MM.1S (cell line): ENCODE results near the gene MLLT11.

Experiments
- DNase-seq: peaks from one replicate; pipeline ENCODE4 v3.0.0-alpha.2; 2015
- H2AFZ ChIP-seq: fragments of 300-600 bp; sonication (generic); 2 replicates; pipeline ENCODE4 v1.6.0; 2016; ENCODE audit warnings: antibody characterized with exemption, low read length
- H3F3A ChIP-seq: fragments of 300-600 bp; sonication (generic); 2 replicates; pipeline ENCODE4 v1.6.1; 2016; ENCODE audit warnings: mild to moderate bottlenecking, antibody characterized with exemption, low read length, moderate library complexity, mixed read lengths; ENCODE audit not compliant: insufficient read depth
- H3K27ac ChIP-seq: fragments of 300-600 bp; sonication (generic); 2 replicates; pipeline ENCODE4 v1.5.1; 2016; ENCODE audit warnings: mild to moderate bottlenecking, low read length
- H3K27me3 ChIP-seq: fragments of 300-600 bp; sonication (generic); replicated peaks from 2 replicates; pipeline ENCODE4 v1.6.0; 2016; ENCODE audit warnings: low read length; ENCODE audit not compliant: insufficient read depth
- H3K36me3 ChIP-seq: fragments of 300-600 bp; sonication (generic); replicated peaks from 2 replicates; pipeline ENCODE4 v1.6.1; 2016; ENCODE audit warnings: mild to moderate bottlenecking, low read length, mixed read lengths; ENCODE audit not compliant: insufficient read depth
- H3K4me1 ChIP-seq: fragments of 300-600 bp; sonication (generic); 2 replicates; pipeline ENCODE4 v1.6.1; 2016; ENCODE audit warnings: low read length, mixed read lengths
- H3K4me2 ChIP-seq: fragments of 300-600 bp; sonication (generic); 2 replicates; pipeline ENCODE4 v1.6.0; 2016; ENCODE audit warnings: low read depth, low read length
- H3K4me3 ChIP-seq: fragments of 300-600 bp; sonication (generic); 2 replicates; pipeline ENCODE4 v1.5.1; 2016; ENCODE audit warnings: low read length, mixed read lengths
- H3K79me2 ChIP-seq: fragments of 300-600 bp; sonication (generic); 2 replicates; pipeline ENCODE4 v1.6.1; 2016; ENCODE audit warnings: mixed run types, low read length, mixed read lengths
- H3K9ac ChIP-seq: fragments of 300-600 bp; sonication (generic); 2 replicates; pipeline ENCODE4 v1.6.1; 2016; ENCODE audit warnings: low read length, mixed read lengths
- H3K9me2 ChIP-seq: fragments of 300-600 bp; sonication (generic); replicated peaks from 2 replicates; pipeline ENCODE4 v1.6.1; 2016; ENCODE audit warnings: mild to moderate bottlenecking, low read length, mixed read lengths; ENCODE audit not compliant: insufficient read depth
- H3K9me3 ChIP-seq: fragments of 300-600 bp; sonication (generic); replicated peaks from 2 replicates; pipeline ENCODE4 v1.6.1; 2016; ENCODE audit warnings: mild to moderate bottlenecking, low read length, mixed read lengths; ENCODE audit not compliant: insufficient read depth
- H4K20me1 ChIP-seq: fragments of 300-600 bp; sonication (generic); 2 replicates; pipeline ENCODE4 v1.6.1; 2016; ENCODE audit warnings: mild to moderate bottlenecking, low read length, moderate library complexity, mixed read lengths; ENCODE audit not compliant: insufficient read depth
- CTCF ChIP-seq: fragments of 300-600 bp; sonication (generic); IDR thresholded peaks from 2 replicates; pipeline ENCODE4 v1.5.1; 2016; ENCODE audit warnings: antibody characterized with exemption, low read length, mixed read lengths
- EZH2 ChIP-seq: fragments of 300-600 bp; sonication (generic); optimal IDR thresholded peaks from 2 replicates; pipeline ENCODE3; 2017; ENCODE audit warnings: low read depth, mild to moderate bottlenecking, antibody characterized with exemption, low read length, mixed read lengths
- EZH2phosphoT487 ChIP-seq: fragments of 300-600 bp; sonication (generic); IDR thresholded peaks from 2 replicates; pipeline ENCODE4 v1.6.1; 2018; ENCODE audit warnings: antibody characterized with exemption, low read length

Gene MLLT11

GRCh38 chr1:151032164-151032563 lies 28.0 kb upstream of the MLLT11 start:
- Histone ChIP-seq H3K9me2 (no peaks in the 10 kb centered on the region), H4K20me1 (no peaks in the 10 kb centered on the region), H3K4me3 (no peak overlapping the region), H3K4me1 (no peaks in the 10 kb centered on the region), H2AFZ (no peak overlapping the region), H3K79me2 (no peaks in the 10 kb centered on the region), H3K36me3 (no peaks in the 10 kb centered on the region; the same call in 1 of the 2 replicates), H3K9ac (no peak overlapping the region), H3F3A (no peaks in the 10 kb centered on the region), H3K27me3 (no peaks in the 10 kb centered on the region), H3K4me2 (no peak overlapping the region), H3K27ac (no peak overlapping the region), H3K9me3 (no peaks in the 10 kb centered on the region)
- TF ChIP-seq EZH2phosphoT487 (no peak), EZH2 (no peak), CTCF (no peak)
- DNase-seq: no peak

- Histone ChIP-seq H3K9me2 (no peaks in the 10 kb centered on the region), H2AFZ (no peak overlapping the region), H3K4me2 (no peak overlapping the region), H3K4me1 (no peaks in the 10 kb centered on the region), H3K9me3 (no peaks in the 10 kb centered on the region), H3K4me3 (no peak overlapping the region), H3K9ac (no peak overlapping the region), H4K20me1 (no peaks in the 10 kb centered on the region), H3K27me3 (no peaks in the 10 kb centered on the region), H3K79me2 (no peaks in the 10 kb centered on the region), H3K27ac (no peak overlapping the region), H3F3A (no peaks in the 10 kb centered on the region), H3K36me3 (no peaks in the 10 kb centered on the region)
- no peak for DNase-seq
- TF ChIP-seq EZH2phosphoT487: no peak
- no peak for TF ChIP-seq EZH2
- no peak for TF ChIP-seq CTCF
These were observed 25.0 kb upstream of the MLLT11 start for GRCh38 chr1:151035167-151035566.

GRCh38 chr1:151036356-151036755 lies 23.8 kb upstream of the MLLT11 start, which contains the start of gene BNIPL:
TSS of gene BNIPL (plus strand) at chr1:151036586. CDS start at chr1:151036726, 140 bp downstream.
- no peak within 1 kb of the TSS for H3K27ac ChIP-seq

More at GRCh38 chr1:151036356-151036755, 23.8 kb upstream of the MLLT11 start, which contains the start of gene BNIPL:
- H4K20me1 ChIP-seq: no peaks in the 10 kb centered on the region
- no peak within 1 kb of the TSS for H3K4me2 ChIP-seq
- H3K9ac ChIP-seq: no peak within 1 kb of the TSS
- no peak within 1 kb of the TSS for H2AFZ ChIP-seq
- no peaks in the 10 kb centered on the region for H3K9me3 ChIP-seq
- H3K79me2 ChIP-seq: no peaks in the 10 kb centered on the region
- no peaks in the 10 kb centered on the region for H3K4me1 ChIP-seq
- no peaks in the 10 kb centered on the region for H3K27me3 ChIP-seq
- no peaks in the 10 kb centered on the region for H3K9me2 ChIP-seq
- no peak within 1 kb of the TSS for H3K4me3 ChIP-seq
- no peak for DNase-seq
- H3K36me3 ChIP-seq: no peaks in the 10 kb centered on the region
- no peaks in the 10 kb centered on the region for H3F3A ChIP-seq
- TF ChIP-seq EZH2phosphoT487 (no peak), CTCF (no peak), EZH2 (no peak)
